Fibroblast of mammary gland (primary cell): Measurements from ENCODE around the gene NGEF.

ENCODE experiments used
- DNase-seq: peaks from one replicate; pipeline ENCODE4 v3.0.0-alpha.2; 2010; ENCODE audit warnings: low read depth
- H3K4me3 ChIP-seq: 2 replicates; pipeline ENCODE4 v1.5.1; 2011; ENCODE audit warnings: low read depth, mild to moderate bottlenecking, low read length, moderate library complexity; ENCODE audit not compliant: control insufficient read depth
- CTCF ChIP-seq: conservative IDR thresholded peaks from 2 replicates; pipeline ENCODE4 v1.5.1; 2011; ENCODE audit warnings: low read depth, low read length, inconsistent platforms; ENCODE audit not compliant: control insufficient read depth, insufficient read depth

Gene NGEF

GRCh38 chr2:232955856-232956255, 57.2 kb downstream of the NGEF start:
- H3K4me3 ChIP-seq = no peak overlapping the region
- TF ChIP-seq CTCF = no peak
- no peak for DNase-seq

GRCh38 chr2:232954691-232955090, 58.4 kb downstream of the NGEF start:
- TF ChIP-seq CTCF = no peak
- no peak for DNase-seq

GRCh38 chr2:232951891-232952290, 61.2 kb downstream of the NGEF start:
- H3K4me3 ChIP-seq = no peak overlapping the region
- TF ChIP-seq CTCF = no peak
- DNase-seq = peak; percentile 6

More at GRCh38 chr2:232954691-232955090, 58.4 kb downstream of the NGEF start:
- no peak overlapping the region for H3K4me3 ChIP-seq

GRCh38 chr2:232951181-232951580, 61.9 kb downstream of the NGEF start:
- no peak overlapping the region for H3K4me3 ChIP-seq
- no peak for TF ChIP-seq CTCF
- DNase-seq = no peak

- H3K4me3 ChIP-seq = no peak overlapping the region
- DNase-seq = no peak
- no peak for TF ChIP-seq CTCF
These were observed 62.3 kb downstream of the NGEF start for GRCh38 chr2:232950751-232951150.

GRCh38 chr2:232949016-232949415, 64.0 kb downstream of the NGEF start:
- DNase-seq = no peak
- no peak overlapping the region for H3K4me3 ChIP-seq
- no peak for TF ChIP-seq CTCF

- no peak for TF ChIP-seq CTCF
These were observed 70.2 kb downstream of the NGEF start for GRCh38 chr2:232942831-232943230.

More at GRCh38 chr2:232942831-232943230, 70.2 kb downstream of the NGEF start:
- no peak for DNase-seq
- no peak overlapping the region for H3K4me3 ChIP-seq
